Measurements from ENCODE around the gene NRL.

DNA sequence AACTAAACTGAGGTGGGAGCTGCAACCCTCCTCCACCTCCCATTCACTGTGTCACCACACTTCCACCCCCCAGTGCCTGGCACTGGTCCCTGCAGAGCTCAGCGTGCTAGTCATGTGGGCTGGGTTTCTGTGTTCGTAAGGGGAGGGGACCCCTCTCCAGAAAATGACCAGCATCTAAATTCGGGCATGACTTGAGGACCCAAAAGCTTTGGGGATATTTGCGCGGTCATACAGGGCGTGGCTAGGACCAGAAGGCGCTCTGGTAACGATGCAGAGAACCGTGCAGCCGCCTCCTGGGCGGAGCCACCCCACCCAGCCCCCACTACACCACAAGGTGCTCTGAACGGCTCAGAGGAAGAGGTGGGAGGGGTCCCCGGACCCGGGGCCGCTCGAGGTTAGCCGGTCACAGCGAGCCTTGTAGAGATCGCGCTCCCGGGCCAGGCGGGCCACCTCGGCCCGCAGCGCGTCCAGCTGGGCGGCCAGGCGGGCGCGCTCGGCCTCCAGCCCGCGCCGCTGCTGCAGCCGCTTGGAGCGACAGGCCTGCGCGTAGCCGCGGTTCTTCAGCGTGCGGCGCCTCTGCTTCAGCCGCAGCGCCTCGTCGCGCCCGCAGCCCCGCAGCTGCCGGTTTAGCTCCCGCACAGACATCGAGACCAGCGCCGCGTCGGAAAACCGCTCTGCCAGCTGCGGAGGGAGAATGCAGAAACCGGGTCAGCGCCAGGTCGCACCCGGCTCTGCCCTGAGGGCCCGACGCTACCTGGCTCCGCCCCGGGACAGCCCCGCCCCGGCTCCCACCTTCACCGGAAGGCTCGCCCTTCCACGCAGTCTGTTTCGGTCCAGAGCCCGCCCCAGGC lies 33.6 kb downstream of the NRL start:
- TF ChIP-seq, protein P1, sequence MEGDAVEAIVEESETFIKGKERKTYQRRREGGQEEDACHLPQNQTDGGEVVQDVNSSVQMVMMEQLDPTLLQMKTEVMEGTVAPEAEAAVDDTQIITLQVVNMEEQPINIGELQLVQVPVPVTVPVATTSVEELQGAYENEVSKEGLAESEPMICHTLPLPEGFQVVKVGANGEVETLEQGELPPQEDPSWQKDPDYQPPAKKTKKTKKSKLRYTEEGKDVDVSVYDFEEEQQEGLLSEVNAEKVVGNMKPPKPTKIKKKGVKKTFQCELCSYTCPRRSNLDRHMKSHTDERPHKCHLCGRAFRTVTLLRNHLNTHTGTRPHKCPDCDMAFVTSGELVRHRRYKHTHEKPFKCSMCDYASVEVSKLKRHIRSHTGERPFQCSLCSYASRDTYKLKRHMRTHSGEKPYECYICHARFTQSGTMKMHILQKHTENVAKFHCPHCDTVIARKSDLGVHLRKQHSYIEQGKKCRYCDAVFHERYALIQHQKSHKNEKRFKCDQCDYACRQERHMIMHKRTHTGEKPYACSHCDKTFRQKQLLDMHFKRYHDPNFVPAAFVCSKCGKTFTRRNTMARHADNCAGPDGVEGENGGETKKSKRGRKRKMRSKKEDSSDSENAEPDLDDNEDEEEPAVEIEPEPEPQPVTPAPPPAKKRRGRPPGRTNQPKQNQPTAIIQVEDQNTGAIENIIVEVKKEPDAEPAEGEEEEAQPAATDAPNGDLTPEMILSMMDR (IDR thresholded peaks at IDR 0.05) = peak; percentile 16; the same call in 1 of the 2 replicates
- TF ChIP-seq ZFX (IDR thresholded peaks at IDR 0.05; ENCODE audit: borderline replicate concordance) = no peak

Data from 22Rv1 (cell line).